T-cell (primary cell): Measurements from ENCODE around the gene MUC5B. TPM values are rescaled to one million over a fixed set of nuclear protein-coding genes. Genes with fewer than 3 reads are reported as not detected.

Experiments
- ATAC-seq, 4 experiments: fragments of 200-7000 bp in 3 of 4; fragments of 150-1000 bp in 1 of 4; cut with Tn5 transposase; replicated peaks in 1 of 4; 1 replicate in 3 of 4; 2 replicates in 1 of 4; pipeline ENCODE4 v1.10.0; 2021; ENCODE audit warnings: moderate library complexity in 3 of 4, mild to moderate bottlenecking in 2 of 4, moderate number of reproducible peaks in 1 of 4
- CTCF ChIA-PET, 2 donors: fragments of 300-600 bp; sonication (Branson Sonifier 250); formaldehyde crosslinking; loops; one replicate each; lab custom pipeline; 2022; ENCODE audit warnings: antibody characterized with exemption in 2 of 2; lab: Charles Lee
- POLR2A ChIA-PET, 2 donors: fragments of 300-600 bp; sonication (Branson Sonifier 250); formaldehyde crosslinking; loops; one replicate each; lab custom pipeline; 2022; ENCODE audit warnings: antibody characterized with exemption in 2 of 2; lab: Charles Lee
- DNase-seq, 35 experiments: peaks; one replicate each; pipeline versions ENCODE4 v3.0.0 to v3.0.0-alpha.2; 2013 to 2023
- H3K27ac ChIP-seq: one replicate; pipeline ENCODE4 v1.5.1; 2013; ENCODE audit warnings: low read length
- H3K27me3 ChIP-seq, 2 experiments: replicated peaks in 1 of 2; 1 replicate in 1 of 2; 2 replicates in 1 of 2; pipeline versions ENCODE4 v1.6.1 to v1.7.0; 2013; ENCODE audit warnings: low read length in 1 of 2, mixed read lengths in 1 of 2; ENCODE audit not compliant: control insufficient read depth in 2 of 2, insufficient read depth in 2 of 2; ENCODE audit errors: extremely low read depth in 1 of 2
- H3K36me3 ChIP-seq, 2 donors: 1 replicate in 1 of 2; 2 replicates in 1 of 2; pipeline versions ENCODE4 v1.6.1 to v1.7.0; 2013; ENCODE audit warnings: low read length in 1 of 2; ENCODE audit not compliant: control insufficient read depth in 2 of 2, insufficient read depth in 1 of 2; ENCODE audit errors: extremely low read depth in 1 of 2
- H3K4me1 ChIP-seq, 2 experiments: 1 replicate in 1 of 2; 2 replicates in 1 of 2; pipeline versions ENCODE4 v1.6.1 to v1.7.0; 2013; ENCODE audit warnings: low read length in 2 of 2, mixed read lengths in 1 of 2; ENCODE audit not compliant: insufficient read depth in 2 of 2, control insufficient read depth in 1 of 2; ENCODE audit errors: extremely low read depth in 1 of 2
- H3K4me3 ChIP-seq, 2 donors: 1 replicate in 1 of 2; 2 replicates in 1 of 2; pipeline versions ENCODE4 v1.5.1 to v1.7.0; 2013; ENCODE audit warnings: mild to moderate bottlenecking in 2 of 2, low read length in 1 of 2, moderate library complexity in 1 of 2; ENCODE audit not compliant: control insufficient read depth in 1 of 2; ENCODE audit errors: extremely low read depth in 1 of 2
- H3K9me3 ChIP-seq: 2 replicates; pipeline ENCODE4 v1.7.0; 2013
- H3K27ac Mint-ChIP-seq, 2 donors: one replicate each; pipeline ENCODE4 v1.8.0; 2020 to 2021; ENCODE audit warnings: mild to moderate bottlenecking in 2 of 2, mixed read lengths in 2 of 2
- H3K27me3 Mint-ChIP-seq, 2 donors: one replicate each; pipeline ENCODE4 v1.8.0; 2021 to 2022; ENCODE audit warnings: mixed read lengths in 2 of 2
- H3K36me3 Mint-ChIP-seq: one replicate; pipeline ENCODE4 v1.8.0; 2021; ENCODE audit warnings: mixed read lengths
- H3K4me1 Mint-ChIP-seq, 3 donors: one replicate each; pipeline ENCODE4 v1.8.0; 2020 to 2022; ENCODE audit warnings: mixed read lengths in 3 of 3, mild to moderate bottlenecking in 1 of 3
- H3K4me3 Mint-ChIP-seq, 3 donors: one replicate each; pipeline ENCODE4 v1.8.0; 2020 to 2022; ENCODE audit warnings: mild to moderate bottlenecking in 3 of 3, mixed read lengths in 3 of 3, moderate library complexity in 3 of 3
- H3K9me3 Mint-ChIP-seq, 3 donors: one replicate each; pipeline ENCODE4 v1.8.0; 2020 to 2022; ENCODE audit warnings: mixed read lengths in 3 of 3
- WGBS: methylation state at CpG from one replicate; pipeline ENCODE4 v1.1.5; 2013; ENCODE audit warnings: missing lambda C conversion rate; ENCODE audit not compliant: insufficient coverage; 5-methylcytosine and 5-hydroxymethylcytosine counted together
- total RNA-seq, 35 experiments: library from RNA in 6 of 35; stranded (reverse) in 6 of 35; fragments of 120-200 nt in 1 of 35; gene quantifications; one replicate each; pipeline versions ENCODE4 v1.2.1 to v1.2.4 and lab custom pipeline; 2013 to 2026

Gene MUC5B
- total RNA-seq, 5 donors from 2014 or later (not counting 1 experiment from before 2014, with no cell fraction given), result 1.8 to 4.0 (median 3.6) TPM; not detected in 2

- Mint-ChIP-seq H3K4me1 (peaks cover 7 to 10% (median 8%) of the 10 kb centered on the region in 3 donors), H3K4me3 (no peak overlapping the region), H3K9me3 (no peaks in the 10 kb centered on the region), H3K27ac (no peak overlapping the region), H3K27me3 (no peaks in the 10 kb centered on the region), H3K36me3 (no peaks in the 10 kb centered on the region)
- H3K4me1 ChIP-seq, result peaks cover 3 to 15% of the 10 kb centered on the region in 2 experiments
- DNase-seq, result no peak
- no peaks in the 10 kb centered on the region for H3K9me3 ChIP-seq
- POLR2A ChIA-PET, result no interaction called here
- 94% methylated on average over 10 of the region's 16 CpGs for WGBS
- peaks cover 0 to 9% of the 10 kb centered on the region in 2 experiments for H3K27me3 ChIP-seq
- no peak for ATAC-seq
- CTCF ChIA-PET, result no interaction called here
- no peak overlapping the region for H3K27ac ChIP-seq
- no peak overlapping the region for H3K4me3 ChIP-seq
- no peaks in the 10 kb centered on the region for H3K36me3 ChIP-seq
Observed at GRCh38 chr11:1257916-1258315, 35.0 kb downstream of the MUC5B start.

DNA sequence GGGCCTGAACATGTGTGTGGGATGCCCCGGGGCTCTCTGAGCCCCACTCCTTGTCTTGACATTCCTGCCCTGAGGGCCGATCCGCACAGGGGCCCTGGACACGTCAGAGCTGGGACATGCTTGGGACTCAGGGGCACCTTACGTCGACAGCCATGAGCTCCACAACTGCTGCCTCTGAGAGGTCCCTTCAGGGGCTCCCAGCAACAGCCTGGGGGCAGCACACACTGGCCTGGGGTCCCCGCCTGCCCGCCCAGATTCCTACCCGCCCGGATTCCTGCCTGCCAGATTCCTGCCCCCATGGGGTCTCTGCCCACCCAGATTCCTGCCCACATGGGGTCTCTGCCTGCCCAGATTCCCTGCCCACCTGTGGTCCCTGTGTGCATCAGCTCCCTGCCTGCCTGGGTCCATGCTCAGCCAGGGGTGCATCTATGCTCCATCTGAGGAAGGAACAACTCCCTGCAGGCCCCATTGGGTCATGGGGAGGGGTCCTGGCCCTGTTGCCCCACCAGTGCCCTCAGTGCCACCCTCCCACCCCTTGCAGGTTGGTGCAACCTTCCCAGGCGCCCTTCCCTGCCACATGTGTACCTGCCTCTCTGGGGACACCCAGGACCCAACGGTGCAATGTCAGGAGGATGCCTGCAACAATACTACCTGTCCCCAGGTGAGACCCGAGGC, 35.7 kb downstream of the MUC5B start:
- H3K9me3 Mint-ChIP-seq, result no peaks in the 10 kb centered on the region
- no peak for ATAC-seq
- peaks cover 10 to 11% (median 10%) of the 10 kb centered on the region in 3 donors for H3K4me1 Mint-ChIP-seq

DNA sequence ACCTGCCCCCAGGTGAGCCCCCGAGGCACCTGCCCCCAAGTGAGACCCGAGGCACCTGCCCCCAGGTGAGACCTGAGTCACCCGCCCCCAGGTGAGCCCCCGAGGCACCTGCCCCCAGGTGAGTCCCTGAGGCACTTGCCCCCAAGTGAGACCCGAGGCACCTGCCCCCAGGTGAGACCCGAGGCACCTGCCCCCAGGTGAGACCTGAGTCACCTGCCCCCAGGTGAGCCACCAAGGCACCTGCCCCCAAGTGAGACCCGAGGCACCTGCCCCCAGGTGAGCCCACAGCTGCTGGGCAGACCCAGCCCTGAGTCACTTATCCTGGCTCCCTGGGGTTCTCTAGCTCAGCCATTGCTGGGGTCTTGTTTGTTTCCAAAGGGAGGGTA, 36.2 kb downstream of the MUC5B start:
- Histone ChIP-seq H3K27ac (no peak overlapping the region), H3K4me3 (no peak overlapping the region), H3K36me3 (no peaks in the 10 kb centered on the region), H3K27me3 (peaks cover 0 to 9% of the 10 kb centered on the region in 2 experiments), H3K9me3 (no peaks in the 10 kb centered on the region), H3K4me1 (peaks cover 3 to 22% of the 10 kb centered on the region in 2 experiments)
- POLR2A ChIA-PET, result no interaction called here
- H3K4me1 Mint-ChIP-seq, result peaks cover 10 to 11% (median 11%) of the 10 kb centered on the region in 3 donors
- WGBS, result 88% methylated on average over 3 of the region's 7 CpGs
- no peak overlapping the region for H3K4me3 Mint-ChIP-seq
- H3K9me3 Mint-ChIP-seq, result no peaks in the 10 kb centered on the region
- no peaks in the 10 kb centered on the region for H3K36me3 Mint-ChIP-seq
- H3K27me3 Mint-ChIP-seq, result no peaks in the 10 kb centered on the region
- DNase-seq (no peak), ATAC-seq (no peak)
- H3K27ac Mint-ChIP-seq, result no peak overlapping the region
- CTCF ChIA-PET, result no interaction called here

More for the DNA sequence above, 35.7 kb downstream of the MUC5B start:
- Histone ChIP-seq H3K9me3 (no peaks in the 10 kb centered on the region), H3K27ac (no peak overlapping the region), H3K27me3 (peaks cover 0 to 9% of the 10 kb centered on the region in 2 experiments), H3K4me3 (no peak overlapping the region), H3K36me3 (no peaks in the 10 kb centered on the region), H3K4me1 (peaks cover 3 to 21% of the 10 kb centered on the region in 2 experiments)
- Mint-ChIP-seq H3K36me3 (no peaks in the 10 kb centered on the region), H3K27ac (no peak overlapping the region), H3K27me3 (no peaks in the 10 kb centered on the region), H3K4me3 (no peak overlapping the region)
- ChIA-PET POLR2A (no interaction called here), CTCF (no interaction called here)
- DNase-seq, result no peak
- WGBS, result 73% methylated on average over 13 of the region's 13 CpGs

- WGBS, result 83% methylated on average over 5 of the region's 9 CpGs
- Mint-ChIP-seq H3K27me3 (no peaks in the 10 kb centered on the region), H3K4me1 (peaks cover 10 to 16% (median 16%) of the 10 kb centered on the region in 3 donors), H3K9me3 (peaks cover 0 to 2% (median 2%) of the 10 kb centered on the region in 3 donors), H3K4me3 (no peak overlapping the region), H3K27ac (no peak overlapping the region), H3K36me3 (peaks cover 2% of the 10 kb centered on the region)
- DNase-seq (no peak), ATAC-seq (no peak)
- Histone ChIP-seq H3K4me3 (no peak overlapping the region), H3K9me3 (no peaks in the 10 kb centered on the region), H3K4me1 (peaks cover 3 to 22% of the 10 kb centered on the region in 2 experiments), H3K27me3 (peaks cover 0 to 9% of the 10 kb centered on the region in 2 experiments), H3K27ac (no peak overlapping the region), H3K36me3 (no peaks in the 10 kb centered on the region)
- ChIA-PET CTCF (no interaction called here), POLR2A (no interaction called here)
Observed at GRCh38 chr11:1259561-1259960, 36.7 kb downstream of the MUC5B start.

GRCh38 chr11:1260023-1260501, 37.2 kb downstream of the MUC5B start:
- Mint-ChIP-seq H3K27me3 (no peaks in the 10 kb centered on the region), H3K4me1 (peaks cover 10 to 17% (median 17%) of the 10 kb centered on the region in 3 donors), H3K36me3 (peaks cover 3% of the 10 kb centered on the region), H3K4me3 (no peak overlapping the region), H3K9me3 (peaks cover 0 to 7% (median 3%) of the 10 kb centered on the region in 3 donors), H3K27ac (no peak overlapping the region)
- H3K27me3 ChIP-seq, result peaks cover 0 to 9% of the 10 kb centered on the region in 2 experiments
- H3K4me1 ChIP-seq, result peaks cover 3 to 22% of the 10 kb centered on the region in 2 experiments
- ChIA-PET CTCF (no interaction called here), POLR2A (no interaction called here)
- H3K36me3 ChIP-seq, result no peaks in the 10 kb centered on the region
- H3K9me3 ChIP-seq, result no peaks in the 10 kb centered on the region
- no CpG with 5 or more reads among the region's 10 CpGs for whole genome bisulfite sequencing
- no peak overlapping the region for H3K4me3 ChIP-seq
- no peak overlapping the region for H3K27ac ChIP-seq
- ATAC-seq, result peak in 1 of 4 experiments; percentile 30
- DNase-seq, result peak in 12 of 35 experiments; percentile 10 to 48 (median 20)

GRCh38 chr11:1260620-1261019, 37.8 kb downstream of the MUC5B start:
- H3K4me3 ChIP-seq, result no peak overlapping the region
- H3K9me3 Mint-ChIP-seq, result peaks cover 0 to 10% (median 3%) of the 10 kb centered on the region in 3 donors
- ATAC-seq (no peak), DNase-seq (no peak)
- peaks cover 0 to 9% of the 10 kb centered on the region in 2 experiments for H3K27me3 ChIP-seq
- peaks cover 3 to 22% of the 10 kb centered on the region in 2 experiments for H3K4me1 ChIP-seq
- 96% methylated on average over 13 of the region's 17 CpGs for WGBS
- H3K4me1 Mint-ChIP-seq, result peaks cover 10 to 17% (median 17%) of the 10 kb centered on the region in 3 donors
- no peaks in the 10 kb centered on the region for H3K9me3 ChIP-seq
- no peak overlapping the region for H3K27ac ChIP-seq
- peak overlapping the region in 1 of 2 donors; percentile 57 for H3K27ac Mint-ChIP-seq
- POLR2A ChIA-PET, result no interaction called here
- CTCF ChIA-PET, result no interaction called here
- H3K4me3 Mint-ChIP-seq, result peak overlapping the region in 1 of 3 donors; percentile 17
- no peaks in the 10 kb centered on the region for H3K27me3 Mint-ChIP-seq
- H3K36me3 Mint-ChIP-seq, result peaks cover 3% of the 10 kb centered on the region
- H3K36me3 ChIP-seq, result no peaks in the 10 kb centered on the region
